H4 (cell line): Measurements from ENCODE around the gene LIME1. TPM values are rescaled to one million over a fixed set of nuclear protein-coding genes. Genes with fewer than 3 reads are reported as not detected.

Experiments used
- DNase-seq: peaks from one replicate; pipeline ENCODE4 v3.0.0-alpha.2; 2015; ENCODE audit warnings: low spot score
- total RNA-seq: library from RNA; depleted of rRNA; stranded (reverse); fragments of >200 nt; shearing (Covaris generic); gene quantifications from 2 replicates; pipeline ENCODE4 v1.2.3, GENCODE V29; 2014

The LIME1 gene
- total RNA-seq, 1 experiment from 2014 or later, result 0.68 TPM

DNA sequence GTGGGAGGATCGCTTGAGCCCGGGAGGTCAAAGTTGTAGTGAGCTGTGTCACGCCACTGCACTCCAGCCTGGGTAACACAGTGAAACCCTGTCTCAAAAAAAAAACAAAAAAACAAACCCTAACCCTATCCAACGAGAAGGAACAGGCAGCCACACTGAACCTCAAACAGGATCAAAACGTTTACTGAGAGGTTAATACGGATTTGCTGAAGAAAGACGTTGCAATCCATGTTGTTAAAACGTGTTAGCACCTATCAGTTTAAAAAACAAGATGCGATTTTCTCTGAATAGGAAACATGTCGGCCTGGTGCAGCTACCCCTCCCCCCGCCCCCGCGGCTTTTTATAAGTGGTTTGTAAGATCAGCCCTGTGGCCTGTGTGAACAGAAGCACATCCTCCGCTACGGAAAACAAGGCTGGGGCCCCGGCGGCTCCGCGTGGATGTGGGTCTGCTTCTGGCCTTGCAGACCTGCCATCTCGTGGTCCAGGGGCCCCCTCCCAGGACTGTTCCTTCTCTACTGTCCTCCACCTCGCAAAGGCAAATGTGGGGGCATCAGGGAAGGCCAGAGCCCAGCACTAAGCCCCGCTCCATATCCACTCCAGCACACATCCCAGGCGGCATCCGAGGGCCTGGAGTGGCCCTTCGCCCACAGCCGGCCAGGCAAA, 14.5 kb downstream of the LIME1 start:
- no peak for DNase-seq

GRCh38 chr20:63751471-63752271, 15.2 kb downstream of the LIME1 start:
- no peak for DNase-seq

- no peak for DNase-seq
These were observed 16.1 kb downstream of the LIME1 start for GRCh38 chr20:63752411-63753101.

DNA sequence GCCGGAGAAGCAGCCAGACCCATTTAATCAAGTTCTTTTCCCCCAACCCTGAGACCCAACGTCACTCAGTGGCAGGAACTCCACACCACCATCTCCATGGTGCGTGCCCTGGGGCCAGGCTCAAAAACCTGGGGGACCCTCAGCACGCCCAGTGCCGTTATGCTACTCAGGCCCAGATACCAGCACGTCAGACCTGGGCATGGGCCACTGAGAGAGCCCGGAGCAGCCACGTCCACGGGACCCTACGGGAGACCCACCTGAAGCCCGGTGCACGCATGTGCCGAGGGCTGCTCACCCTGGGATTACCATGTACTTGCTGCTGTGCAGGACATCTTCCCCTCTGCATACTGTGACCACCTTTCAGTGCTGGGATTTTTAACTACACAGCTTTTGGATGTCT, 16.9 kb downstream of the LIME1 start:
- DNase-seq, result no peak

GRCh38 chr20:63754008-63754407, 17.5 kb downstream of the LIME1 start:
- DNase-seq, result no peak

- DNase-seq, result no peak
These were observed 19.6 kb downstream of the LIME1 start for GRCh38 chr20:63755933-63756647.

DNA sequence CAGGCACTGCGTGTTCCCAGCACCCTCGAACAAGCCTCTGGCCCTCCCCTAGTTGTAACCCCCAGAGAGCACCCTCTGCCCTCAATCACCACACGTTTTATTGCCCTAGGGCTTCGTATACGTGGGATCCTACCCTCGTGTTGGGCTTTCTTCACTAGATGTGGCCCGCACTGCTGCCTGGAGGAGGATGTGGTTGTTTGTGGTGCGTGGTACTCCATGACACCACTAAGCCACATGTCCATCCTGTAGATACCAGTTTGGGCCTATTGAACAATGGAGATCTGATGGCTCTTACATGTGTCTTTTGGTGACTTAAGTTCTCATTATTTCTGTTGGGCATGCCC, 20.2 kb downstream of the LIME1 start:
- no peak for DNase-seq

DNA sequence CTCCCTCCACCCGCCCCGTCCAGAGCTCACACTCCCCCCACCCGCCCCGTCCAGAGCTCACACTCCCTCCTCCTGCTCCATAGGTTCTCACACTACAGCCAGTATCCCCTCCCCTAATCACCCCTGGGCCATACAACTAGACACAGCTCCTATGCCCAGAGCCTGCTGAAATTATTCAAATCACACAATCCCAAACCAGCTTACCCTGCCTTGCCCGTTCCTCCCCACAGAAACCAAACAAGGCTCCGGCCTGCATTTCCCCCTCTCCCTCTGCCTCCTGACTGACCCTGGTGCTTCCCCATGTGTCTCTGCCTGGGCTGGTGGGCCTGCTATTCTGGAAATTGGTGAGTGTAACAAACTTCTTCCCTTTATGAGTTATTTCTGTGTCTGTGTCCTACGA, 21.7 kb downstream of the LIME1 start:
- no peak for DNase-seq

- DNase-seq, result no peak
These were observed 23.0 kb downstream of the LIME1 start for GRCh38 chr20:63759377-63759901.

GRCh38 chr20:63765082-63765873, 28.8 kb downstream of the LIME1 start:
- DNase-seq, result no peak

DNA sequence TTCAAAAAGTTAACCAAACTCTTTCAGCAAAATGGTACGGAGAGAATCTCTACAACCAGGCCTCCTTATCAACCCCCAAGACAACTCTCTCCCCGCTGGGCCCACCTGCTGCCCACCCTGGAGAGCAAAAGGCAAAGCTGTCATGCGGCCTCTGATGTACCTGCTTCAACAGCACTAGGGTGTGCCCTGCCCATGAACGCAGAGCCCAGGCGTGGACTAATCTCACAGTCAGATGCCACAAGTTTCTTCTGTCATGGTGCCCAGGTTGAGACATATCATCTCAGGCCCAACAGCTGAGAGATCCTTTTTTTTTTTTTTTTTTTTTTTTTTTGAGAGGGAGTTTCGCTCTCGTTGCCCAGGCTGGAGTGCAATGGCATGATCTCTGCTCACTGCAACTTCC, 29.4 kb downstream of the LIME1 start:
- no peak for DNase-seq

DNA sequence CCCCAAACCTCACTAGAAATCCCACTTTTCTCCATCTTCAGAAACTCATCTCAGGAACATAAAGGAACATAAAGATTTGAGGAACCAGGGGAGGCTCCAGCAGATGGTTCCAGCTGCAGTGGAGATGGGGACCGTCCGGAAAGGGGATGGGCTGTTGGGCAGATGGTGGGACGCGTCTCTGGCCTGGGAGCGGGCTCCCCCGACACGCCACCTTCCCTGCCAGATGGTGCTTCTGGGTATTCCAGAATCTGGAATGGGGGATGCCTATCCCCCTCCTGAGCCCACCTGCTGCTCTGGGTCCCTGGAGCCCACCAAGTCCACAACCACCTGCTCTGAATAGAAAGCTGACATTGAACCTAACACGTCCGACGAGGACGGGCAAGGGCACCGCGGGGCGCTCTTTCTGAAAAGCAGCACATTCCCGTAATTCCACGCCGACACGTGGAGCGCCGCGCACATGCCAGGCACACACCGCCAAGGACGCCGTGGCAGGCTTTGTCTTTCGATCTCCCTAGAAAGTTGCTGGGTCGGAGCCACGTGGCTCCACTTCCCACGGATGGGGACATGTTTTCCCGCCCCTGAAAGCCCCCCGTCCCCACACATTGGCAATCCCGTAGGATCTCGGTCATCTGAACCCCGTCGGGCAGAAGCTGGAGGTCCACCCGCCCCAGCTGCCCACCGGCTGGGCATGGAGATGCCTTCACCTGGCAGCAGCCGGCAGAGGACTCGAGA, 30.4 kb downstream of the LIME1 start:
- DNase-seq, result no peak

DNA sequence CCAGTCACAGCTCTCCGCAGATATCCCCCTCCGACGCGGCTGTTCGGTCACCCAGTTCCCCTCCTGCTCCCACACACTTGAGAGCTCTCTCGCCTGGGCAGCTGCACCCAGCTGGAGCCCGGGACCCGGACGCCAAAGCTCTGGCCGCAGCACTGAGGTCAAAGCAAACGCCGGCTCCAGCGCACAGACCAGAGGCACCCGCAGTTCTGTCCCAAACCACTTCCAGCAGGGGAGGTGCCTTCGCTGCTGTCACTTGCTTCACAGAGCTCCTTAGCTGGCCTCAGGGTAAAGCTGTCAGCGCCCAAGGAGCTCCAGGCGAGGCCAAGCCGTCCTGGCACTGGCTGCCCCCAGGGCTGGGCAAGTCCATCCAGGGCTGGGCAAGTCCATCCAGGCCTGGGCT, 31.0 kb downstream of the LIME1 start:
- no peak for DNase-seq

GRCh38 chr20:63767886-63768285, 31.4 kb downstream of the LIME1 start:
- DNase-seq, result no peak

GRCh38 chr20:63768591-63769515, 32.4 kb downstream of the LIME1 start:
- no peak for DNase-seq

DNA sequence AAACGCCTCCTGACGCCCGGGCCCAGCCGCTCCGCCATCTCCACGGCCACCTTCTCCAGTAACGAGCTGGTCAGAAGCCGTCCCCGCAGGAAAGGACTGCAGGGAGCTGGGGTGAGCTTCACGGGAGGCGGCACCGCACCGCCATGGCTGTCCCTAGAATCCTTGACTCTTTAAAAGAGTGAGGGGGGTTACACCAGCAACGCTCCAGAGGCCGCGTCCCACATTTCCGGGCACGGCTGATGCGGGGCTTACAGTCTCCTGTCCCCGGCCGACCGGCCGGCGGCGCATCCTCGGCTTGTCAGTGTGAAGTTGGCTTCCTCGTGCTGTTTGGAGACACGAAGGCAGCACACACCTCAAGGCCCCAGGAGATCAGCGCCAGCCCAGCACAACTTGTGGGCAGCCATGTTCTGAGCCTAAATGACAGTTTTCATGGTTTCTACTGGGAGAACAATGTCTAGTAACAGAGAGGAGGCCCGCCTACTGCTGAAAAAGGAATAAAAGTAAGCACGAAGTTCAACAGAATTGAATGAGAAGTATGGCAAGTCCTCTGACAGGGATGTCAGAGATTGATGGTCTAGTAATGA, 33.5 kb downstream of the LIME1 start:
- no peak for DNase-seq

DNA sequence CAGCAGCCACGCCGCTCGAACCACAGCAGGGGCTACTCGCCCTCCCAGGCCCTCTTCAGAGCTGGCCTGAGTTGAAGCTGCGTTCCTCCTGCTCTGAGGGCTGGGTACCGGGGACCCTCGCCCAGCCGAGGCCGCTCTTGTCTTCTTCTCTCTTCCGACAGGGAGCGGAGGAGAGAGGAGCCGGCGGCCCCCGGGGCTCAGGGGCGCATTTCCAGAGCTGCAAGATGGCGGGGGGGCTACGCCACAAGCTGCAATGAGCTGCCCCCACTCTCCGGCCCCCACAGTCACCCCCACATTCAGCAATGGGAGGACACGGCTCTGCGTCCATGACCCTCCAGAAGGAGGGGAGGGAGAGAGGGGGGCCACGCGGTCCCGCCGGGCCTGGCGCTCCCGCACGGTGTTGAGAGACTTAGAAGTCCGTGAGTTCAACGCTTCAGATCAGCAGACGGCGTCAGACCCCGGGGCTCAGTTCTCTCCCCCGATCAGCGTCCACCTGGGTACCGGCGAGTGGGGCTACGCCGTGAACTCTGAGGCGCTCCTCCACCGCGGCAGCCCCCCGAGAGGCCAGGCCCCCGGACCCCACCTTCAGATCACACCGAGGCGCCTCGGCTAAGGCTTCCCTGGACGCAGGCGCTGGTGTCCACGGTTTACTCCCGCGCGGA, 34.7 kb downstream of the LIME1 start:
- DNase-seq, result no peak

DNA sequence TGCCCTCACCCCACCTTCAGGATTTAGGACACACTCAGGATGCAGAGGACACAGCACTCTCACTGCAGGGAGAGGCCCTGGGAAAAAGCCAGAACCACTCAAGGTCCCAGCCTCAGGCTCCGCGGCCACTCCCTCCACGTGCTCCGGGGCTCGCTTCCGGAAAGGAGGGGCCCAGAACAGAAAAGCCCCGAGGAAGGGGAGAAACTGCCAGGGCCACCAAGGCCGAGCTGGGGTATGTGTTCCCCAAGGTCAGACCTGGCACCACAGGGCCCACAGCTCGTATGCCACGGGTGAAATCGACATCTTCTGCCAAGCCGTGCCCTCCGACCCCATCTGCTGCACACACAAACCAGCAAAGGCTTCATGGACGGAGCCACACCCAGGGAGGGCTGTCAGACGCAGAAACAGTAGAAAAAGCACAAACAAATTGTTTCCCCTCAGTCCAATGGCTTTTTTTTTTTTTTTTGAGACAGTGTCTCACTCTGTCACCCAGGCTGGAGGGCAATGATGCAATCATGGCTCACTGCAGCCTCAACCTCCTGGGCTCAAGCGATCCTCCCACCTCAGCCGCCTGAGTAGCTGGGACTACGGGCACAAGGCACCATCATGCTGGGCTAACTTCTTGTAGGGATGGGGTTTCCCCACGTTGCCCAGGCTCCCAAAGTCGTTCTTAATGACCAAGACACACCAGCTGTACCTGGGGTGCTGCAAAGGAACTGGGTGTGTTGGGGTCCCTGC, 36.5 kb downstream of the LIME1 start:
- no peak for DNase-seq
